ENCODE data around the gene RAB30.

The RAB30 gene

GRCh38 chr11:83070044-83070701 is 1.5 kb downstream of the RAB30 start:
- DNase-seq = no peak

GRCh38 chr11:83069441-83070043 is 2.2 kb downstream of the RAB30 start:
- no peak for DNase-seq

- no peak for DNase-seq
Observed at GRCh38 chr11:83068568-83068967, 3.1 kb downstream of the RAB30 start.

- DNase-seq = no peak
Observed at GRCh38 chr11:83064011-83064410, 7.7 kb downstream of the RAB30 start.

GRCh38 chr11:83063073-83063754 is 8.5 kb downstream of the RAB30 start:
- no peak for DNase-seq

GRCh38 chr11:83061883-83062282 is 9.8 kb downstream of the RAB30 start:
- no peak for DNase-seq

- DNase-seq = no peak
Observed at GRCh38 chr11:83060965-83061364, 10.7 kb downstream of the RAB30 start.

GRCh38 chr11:83057721-83058120 is 14.0 kb downstream of the RAB30 start:
- DNase-seq = no peak

GRCh38 chr11:83056611-83057010 is 15.1 kb downstream of the RAB30 start:
- DNase-seq = no peak

GRCh38 chr11:83056204-83056603 is 15.5 kb downstream of the RAB30 start:
- DNase-seq = no peak

GRCh38 chr11:83054904-83055380 is 16.8 kb downstream of the RAB30 start:
- DNase-seq = peak; percentile 97

- peak; percentile 70 for DNase-seq
Observed at GRCh38 chr11:83054001-83054400, 17.7 kb downstream of the RAB30 start.

- no peak for DNase-seq
Observed at GRCh38 chr11:83051760-83052671, 19.7 kb downstream of the RAB30 start.

- peak; percentile 45 for DNase-seq
Observed at GRCh38 chr11:83047515-83048225, 24.0 kb downstream of the RAB30 start.

- DNase-seq = no peak
Observed at GRCh38 chr11:83046621-83047172, 25.0 kb downstream of the RAB30 start.

GRCh38 chr11:83044958-83045712 is 26.6 kb downstream of the RAB30 start:
- peak; percentile 40 for DNase-seq

GRCh38 chr11:83042964-83043711 is 28.6 kb downstream of the RAB30 start:
- DNase-seq = no peak

- DNase-seq = no peak
Observed at GRCh38 chr11:83041126-83041525, 30.6 kb downstream of the RAB30 start.

GRCh38 chr11:83039566-83039965 is 32.1 kb downstream of the RAB30 start:
- no peak for DNase-seq

- no peak for DNase-seq
Observed at GRCh38 chr11:83037877-83038276, 33.8 kb downstream of the RAB30 start.

- DNase-seq = no peak
Observed at GRCh38 chr11:83036701-83037100, 35.0 kb downstream of the RAB30 start.

Data from NCI-H510A treated with DMSO at 0.1 percent for 48 hours (cell line).